GM21381 (cell line): ENCODE data around the gene ADARB2.
"Not testable (repeated sequence)": the region's sequence is repeated elsewhere in the genome, so short reads cannot be mapped to it uniquely, and the experiment has no call there.

Source experiments
- ATAC-seq: cut with Tn5 transposase; IDR thresholded peaks from one replicate; pipeline ENCODE4 v1.9.1; 2021; ENCODE audit warnings: mild to moderate bottlenecking, moderate library complexity; ENCODE audit not compliant: unreplicated experiment

The ADARB2 gene

DNA sequence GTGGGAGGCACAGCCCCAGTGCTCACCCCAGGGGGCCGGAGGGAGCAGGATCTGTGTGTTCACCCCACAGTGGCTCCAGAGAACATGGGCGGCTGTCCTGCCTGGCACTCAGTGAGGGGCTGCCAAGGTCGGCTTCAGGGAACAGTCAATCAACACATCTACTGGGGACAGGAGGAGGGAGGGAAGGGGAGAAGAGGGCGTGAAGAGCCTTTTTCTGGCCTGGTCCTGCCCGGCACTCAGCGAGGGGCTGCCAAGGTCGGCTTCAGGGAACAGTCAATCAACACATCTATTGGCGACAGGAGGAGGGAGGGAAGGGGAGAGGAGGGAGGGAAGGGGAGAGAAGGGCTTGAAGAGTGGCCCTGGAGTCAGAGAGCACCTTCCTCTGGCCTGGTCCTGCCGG, 184.9 kb downstream of the ADARB2 start:
- no peak for ATAC-seq

GRCh38 chr10:1551636-1552338, 185.5 kb downstream of the ADARB2 start:
- ATAC-seq = no peak

DNA sequence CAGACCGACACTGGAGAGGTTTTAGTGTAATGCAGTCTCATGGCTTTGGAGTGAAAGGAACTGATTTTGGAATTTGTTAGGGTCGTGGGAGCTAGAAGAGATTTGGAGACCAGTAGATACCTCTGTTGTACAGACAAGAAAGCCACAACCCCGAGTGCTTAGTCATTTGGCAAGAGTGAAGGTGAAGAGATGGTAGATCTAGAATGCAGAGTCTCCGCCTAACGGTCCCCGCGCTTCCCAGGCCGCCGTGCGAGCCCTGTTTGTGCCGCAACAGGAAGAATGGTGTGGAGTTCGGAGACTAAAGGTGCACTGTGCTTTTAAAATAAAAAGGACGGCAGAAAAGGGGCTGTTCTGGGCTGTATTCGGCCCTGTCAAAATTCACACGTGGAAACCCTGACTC, 186.7 kb downstream of the ADARB2 start:
- ATAC-seq = no peak

GRCh38 chr10:1550291-1550595, 187.1 kb downstream of the ADARB2 start:
- no peak for ATAC-seq

- no peak for ATAC-seq
Observed at GRCh38 chr10:1549591-1550290, 187.6 kb downstream of the ADARB2 start.

GRCh38 chr10:1548596-1548995, 188.7 kb downstream of the ADARB2 start:
- ATAC-seq = no peak

GRCh38 chr10:1548146-1548545, 189.2 kb downstream of the ADARB2 start:
- no peak for ATAC-seq

- ATAC-seq = no peak
Observed at GRCh38 chr10:1546431-1547110, 190.8 kb downstream of the ADARB2 start.

- no peak for ATAC-seq
Observed at GRCh38 chr10:1545524-1545923, 191.8 kb downstream of the ADARB2 start.

- ATAC-seq = no peak
Observed at GRCh38 chr10:1544929-1545328, 192.4 kb downstream of the ADARB2 start.

GRCh38 chr10:1544209-1544673, 193.1 kb downstream of the ADARB2 start:
- no peak for ATAC-seq

DNA sequence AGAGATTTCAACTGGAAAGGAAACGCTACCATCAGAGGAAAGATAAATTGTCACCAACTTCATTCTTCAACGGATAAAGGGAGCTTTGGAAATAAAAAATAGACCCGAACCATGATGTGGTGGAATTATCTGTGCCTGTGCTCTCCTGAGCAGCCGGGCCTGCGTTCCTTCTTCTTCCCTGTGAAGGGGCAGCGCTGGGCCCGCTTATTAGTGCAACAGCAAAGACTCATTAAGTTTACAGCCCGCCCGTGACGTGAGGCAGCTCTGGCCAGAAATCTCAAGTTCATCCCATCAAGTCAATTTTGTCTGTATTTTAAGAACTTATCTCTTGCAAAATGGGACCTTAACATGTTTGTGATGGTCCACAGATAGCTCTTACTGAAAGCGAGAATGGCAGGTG, 193.7 kb downstream of the ADARB2 start:
- ATAC-seq = no peak

GRCh38 chr10:1542941-1543340, 194.4 kb downstream of the ADARB2 start:
- ATAC-seq = no peak

DNA sequence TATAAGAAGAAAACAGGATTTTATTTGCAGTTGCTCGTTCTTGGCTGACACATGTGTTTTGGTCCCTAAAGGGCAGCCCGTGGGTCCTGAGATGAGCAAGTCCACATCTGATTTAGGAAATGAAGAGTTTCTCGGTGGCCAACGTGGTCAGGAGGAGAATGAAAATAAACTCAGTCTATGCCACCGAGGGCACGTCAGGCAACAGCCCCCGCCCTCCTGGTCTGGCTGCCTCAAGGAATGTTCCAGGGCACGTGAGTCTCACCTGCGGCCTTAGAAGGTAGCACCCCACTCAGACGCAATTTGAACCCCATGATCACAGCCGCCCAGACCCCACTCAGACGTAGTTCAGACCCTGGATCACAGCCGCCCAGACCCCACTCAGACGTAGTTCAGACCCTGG, 197.2 kb downstream of the ADARB2 start:
- no peak for ATAC-seq

- no peak for ATAC-seq
Observed at GRCh38 chr10:1539216-1539615, 198.1 kb downstream of the ADARB2 start.

GRCh38 chr10:1538531-1539061, 198.7 kb downstream of the ADARB2 start:
- ATAC-seq = no peak

DNA sequence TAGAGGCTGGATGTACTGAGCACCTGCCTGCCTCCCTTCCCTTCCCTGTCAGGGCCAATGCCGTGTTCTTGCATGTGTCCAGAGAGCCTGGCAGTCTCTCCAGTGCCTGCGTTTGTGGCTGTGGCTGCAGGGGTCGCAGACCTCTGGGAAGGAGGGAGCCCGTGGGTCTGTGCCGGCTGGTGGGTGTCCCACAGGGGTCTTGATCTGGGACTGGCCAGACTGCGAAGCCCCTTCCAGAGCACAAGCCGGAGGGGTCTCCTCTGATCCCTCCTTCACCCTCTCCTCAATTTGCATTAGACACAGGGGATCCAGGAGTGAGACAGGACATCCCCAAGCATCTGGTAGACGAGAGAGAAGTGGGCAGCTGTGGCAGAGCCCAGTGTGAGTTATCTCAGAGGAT, 199.2 kb downstream of the ADARB2 start:
- ATAC-seq = no peak

GRCh38 chr10:1537449-1537848, 199.9 kb downstream of the ADARB2 start:
- not testable (repeated sequence) for ATAC-seq

- ATAC-seq = no peak
Observed at GRCh38 chr10:1536341-1536740, 201.0 kb downstream of the ADARB2 start.

DNA sequence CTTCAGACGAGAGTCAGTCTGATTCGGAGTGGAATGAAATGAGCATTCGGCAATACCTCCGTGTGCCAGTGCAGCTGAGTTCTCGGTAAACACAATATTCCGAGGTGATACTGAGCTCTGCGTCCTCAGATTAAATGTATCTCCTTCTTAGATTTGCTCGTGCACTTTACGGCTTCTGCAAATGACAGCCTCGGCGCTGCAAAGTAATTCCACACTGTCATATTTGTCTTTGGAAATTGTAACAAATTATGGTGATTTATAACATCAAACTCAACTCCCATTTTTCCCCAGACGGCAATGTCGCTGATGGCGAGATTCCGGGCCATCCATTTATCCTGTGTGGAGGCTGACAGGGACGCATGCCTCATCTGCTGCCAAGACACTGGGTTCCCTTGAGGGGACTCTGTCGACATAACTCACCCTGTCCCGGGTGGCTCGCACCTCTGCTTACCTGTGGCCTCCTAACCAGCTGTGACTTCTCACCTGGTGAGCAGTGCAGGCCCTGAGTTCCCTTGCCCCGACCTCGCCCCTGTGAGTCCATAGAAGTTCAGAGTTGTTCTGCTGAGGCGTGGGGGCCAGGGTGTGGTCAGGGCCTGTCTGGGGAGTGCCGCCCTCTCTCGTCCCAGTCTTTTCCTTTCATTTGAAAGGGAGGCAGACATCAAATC, 201.9 kb downstream of the ADARB2 start:
- ATAC-seq = no peak

- no peak for ATAC-seq
Observed at GRCh38 chr10:1534820-1535219, 202.5 kb downstream of the ADARB2 start.
